Measurements from ENCODE around the gene ARL4D.
"Not testable (repeated sequence)": the region's sequence is repeated elsewhere in the genome, so short reads cannot be mapped to it uniquely, and the experiment has no call there.

The ARL4D gene

GRCh38 chr17:43392397-43392796 is 6.4 kb upstream of the ARL4D start:
- no peak overlapping the region for H3K4me3 ChIP-seq (ENCODE audit: insufficient read depth, low read depth, low read length, poor library complexity, severe bottlenecking)
- peaks cover 11% of the 10 kb centered on the region for H3K4me1 ChIP-seq (ENCODE audit: control insufficient read depth, insufficient read depth, low read length, poor library complexity, severe bottlenecking)
- no peaks in the 10 kb centered on the region for H3K27me3 ChIP-seq (replicated peaks; ENCODE audit: control insufficient read depth, insufficient read depth, low read length, poor library complexity, severe bottlenecking)
- DNase-seq = no peak
- no peaks in the 10 kb centered on the region for H3K9me3 ChIP-seq (ENCODE audit: control insufficient read depth, low read length)
- H3K27ac ChIP-seq (ENCODE audit: insufficient read depth, low read length, poor library complexity, severe bottlenecking) = no peak overlapping the region
- H3K36me3 ChIP-seq (ENCODE audit: control insufficient read depth, insufficient read depth, low read length) = no peaks in the 10 kb centered on the region

- no peak overlapping the region for H3K4me3 ChIP-seq (ENCODE audit: insufficient read depth, low read depth, low read length, poor library complexity, severe bottlenecking)
- H3K4me1 ChIP-seq (ENCODE audit: control insufficient read depth, insufficient read depth, low read length, poor library complexity, severe bottlenecking) = peaks cover 8% of the 10 kb centered on the region
Observed at GRCh38 chr17:43393944-43394482, 4.8 kb upstream of the ARL4D start.

GRCh38 chr17:43394696-43395095 is 4.1 kb upstream of the ARL4D start:
- not testable (repeated sequence) for H3K27ac ChIP-seq (ENCODE audit: insufficient read depth, low read length, poor library complexity, severe bottlenecking); H3K4me3 ChIP-seq (ENCODE audit: insufficient read depth, low read depth, low read length, poor library complexity, severe bottlenecking); H3K27me3 ChIP-seq (replicated peaks; ENCODE audit: control insufficient read depth, insufficient read depth, low read length, poor library complexity, severe bottlenecking); H3K9me3 ChIP-seq (ENCODE audit: control insufficient read depth, low read length); DNase-seq; H3K36me3 ChIP-seq (ENCODE audit: control insufficient read depth, insufficient read depth, low read length); H3K4me1 ChIP-seq (ENCODE audit: control insufficient read depth, insufficient read depth, low read length, poor library complexity, severe bottlenecking)

More at GRCh38 chr17:43393944-43394482, 4.8 kb upstream of the ARL4D start:
- Histone ChIP-seq H3K27me3 (replicated peaks; ENCODE audit: control insufficient read depth, insufficient read depth, low read length, poor library complexity, severe bottlenecking) (no peaks in the 10 kb centered on the region), H3K27ac (ENCODE audit: insufficient read depth, low read length, poor library complexity, severe bottlenecking) (no peak overlapping the region), H3K9me3 (ENCODE audit: control insufficient read depth, low read length) (no peaks in the 10 kb centered on the region), H3K36me3 (ENCODE audit: control insufficient read depth, insufficient read depth, low read length) (no peaks in the 10 kb centered on the region)
- peak; percentile 73 to 87 (median 78) for DNase-seq

- Histone ChIP-seq H3K9me3 (ENCODE audit: control insufficient read depth, low read length) (no peaks in the 10 kb centered on the region), H3K4me1 (ENCODE audit: control insufficient read depth, insufficient read depth, low read length, poor library complexity, severe bottlenecking) (peaks cover 8% of the 10 kb centered on the region), H3K27me3 (replicated peaks; ENCODE audit: control insufficient read depth, insufficient read depth, low read length, poor library complexity, severe bottlenecking) (no peaks in the 10 kb centered on the region), H3K4me3 (ENCODE audit: insufficient read depth, low read depth, low read length, poor library complexity, severe bottlenecking) (no peak overlapping the region), H3K27ac (ENCODE audit: insufficient read depth, low read length, poor library complexity, severe bottlenecking) (no peak overlapping the region), H3K36me3 (ENCODE audit: control insufficient read depth, insufficient read depth, low read length) (no peaks in the 10 kb centered on the region)
- no peak for DNase-seq
Observed at GRCh38 chr17:43395165-43395564, 3.6 kb upstream of the ARL4D start.

GRCh38 chr17:43396491-43397060 is 2.2 kb upstream of the ARL4D start:
- no peaks in the 10 kb centered on the region for H3K27me3 ChIP-seq (replicated peaks; ENCODE audit: control insufficient read depth, insufficient read depth, low read length, poor library complexity, severe bottlenecking)
- H3K36me3 ChIP-seq (ENCODE audit: control insufficient read depth, insufficient read depth, low read length) = no peaks in the 10 kb centered on the region
- peaks cover 8% of the 10 kb centered on the region for H3K4me1 ChIP-seq (ENCODE audit: control insufficient read depth, insufficient read depth, low read length, poor library complexity, severe bottlenecking)

GRCh38 chr17:43399839-43400328 is 1.1 kb downstream of the ARL4D start:
- Histone ChIP-seq H3K27ac (ENCODE audit: insufficient read depth, low read length, poor library complexity, severe bottlenecking) (no peak overlapping the region), H3K4me1 (ENCODE audit: control insufficient read depth, insufficient read depth, low read length, poor library complexity, severe bottlenecking) (no peaks in the 10 kb centered on the region), H3K36me3 (ENCODE audit: control insufficient read depth, insufficient read depth, low read length) (no peaks in the 10 kb centered on the region), H3K4me3 (ENCODE audit: insufficient read depth, low read depth, low read length, poor library complexity, severe bottlenecking) (peak overlapping the region; percentile 68), H3K27me3 (replicated peaks; ENCODE audit: control insufficient read depth, insufficient read depth, low read length, poor library complexity, severe bottlenecking) (no peaks in the 10 kb centered on the region), H3K9me3 (ENCODE audit: control insufficient read depth, low read length) (no peaks in the 10 kb centered on the region)
- DNase-seq = no peak

More at GRCh38 chr17:43396491-43397060, 2.2 kb upstream of the ARL4D start:
- no peak overlapping the region for H3K27ac ChIP-seq (ENCODE audit: insufficient read depth, low read length, poor library complexity, severe bottlenecking)
- no peak for DNase-seq
- no peaks in the 10 kb centered on the region for H3K9me3 ChIP-seq (ENCODE audit: control insufficient read depth, low read length)
- H3K4me3 ChIP-seq (ENCODE audit: insufficient read depth, low read depth, low read length, poor library complexity, severe bottlenecking) = no peak overlapping the region

- no peaks in the 10 kb centered on the region for H3K36me3 ChIP-seq (ENCODE audit: control insufficient read depth, insufficient read depth, low read length)
- H3K27ac ChIP-seq (ENCODE audit: insufficient read depth, low read length, poor library complexity, severe bottlenecking) = no peak overlapping the region
- no peaks in the 10 kb centered on the region for H3K9me3 ChIP-seq (ENCODE audit: control insufficient read depth, low read length)
- no peak for DNase-seq
- no peaks in the 10 kb centered on the region for H3K4me1 ChIP-seq (ENCODE audit: control insufficient read depth, insufficient read depth, low read length, poor library complexity, severe bottlenecking)
- H3K4me3 ChIP-seq (ENCODE audit: insufficient read depth, low read depth, low read length, poor library complexity, severe bottlenecking) = no peak overlapping the region
- no peaks in the 10 kb centered on the region for H3K27me3 ChIP-seq (replicated peaks; ENCODE audit: control insufficient read depth, insufficient read depth, low read length, poor library complexity, severe bottlenecking)
Observed at GRCh38 chr17:43400943-43401717, 2.3 kb downstream of the ARL4D start.

GRCh38 chr17:43402078-43402477 is 3.3 kb downstream of the ARL4D start:
- DNase-seq = no peak
- Histone ChIP-seq H3K27ac (ENCODE audit: insufficient read depth, low read length, poor library complexity, severe bottlenecking) (no peak overlapping the region), H3K4me3 (ENCODE audit: insufficient read depth, low read depth, low read length, poor library complexity, severe bottlenecking) (no peak overlapping the region), H3K27me3 (replicated peaks; ENCODE audit: control insufficient read depth, insufficient read depth, low read length, poor library complexity, severe bottlenecking) (no peaks in the 10 kb centered on the region), H3K9me3 (ENCODE audit: control insufficient read depth, low read length) (no peaks in the 10 kb centered on the region), H3K36me3 (ENCODE audit: control insufficient read depth, insufficient read depth, low read length) (no peaks in the 10 kb centered on the region), H3K4me1 (ENCODE audit: control insufficient read depth, insufficient read depth, low read length, poor library complexity, severe bottlenecking) (no peaks in the 10 kb centered on the region)

- Histone ChIP-seq H3K4me3 (ENCODE audit: insufficient read depth, low read depth, low read length, poor library complexity, severe bottlenecking) (no peak overlapping the region), H3K27me3 (replicated peaks; ENCODE audit: control insufficient read depth, insufficient read depth, low read length, poor library complexity, severe bottlenecking) (no peaks in the 10 kb centered on the region), H3K4me1 (ENCODE audit: control insufficient read depth, insufficient read depth, low read length, poor library complexity, severe bottlenecking) (no peaks in the 10 kb centered on the region), H3K27ac (ENCODE audit: insufficient read depth, low read length, poor library complexity, severe bottlenecking) (no peak overlapping the region), H3K9me3 (ENCODE audit: control insufficient read depth, low read length) (no peaks in the 10 kb centered on the region), H3K36me3 (ENCODE audit: control insufficient read depth, insufficient read depth, low read length) (no peaks in the 10 kb centered on the region)
- DNase-seq = no peak
Observed at GRCh38 chr17:43402567-43402966, 3.8 kb downstream of the ARL4D start.

- no peaks in the 10 kb centered on the region for H3K9me3 ChIP-seq (ENCODE audit: control insufficient read depth, low read length)
- no peaks in the 10 kb centered on the region for H3K27me3 ChIP-seq (replicated peaks; ENCODE audit: control insufficient read depth, insufficient read depth, low read length, poor library complexity, severe bottlenecking)
- no peak overlapping the region for H3K4me3 ChIP-seq (ENCODE audit: insufficient read depth, low read depth, low read length, poor library complexity, severe bottlenecking)
- no peaks in the 10 kb centered on the region for H3K36me3 ChIP-seq (ENCODE audit: control insufficient read depth, insufficient read depth, low read length)
- H3K4me1 ChIP-seq (ENCODE audit: control insufficient read depth, insufficient read depth, low read length, poor library complexity, severe bottlenecking) = no peaks in the 10 kb centered on the region
- no peak for DNase-seq
- H3K27ac ChIP-seq (ENCODE audit: insufficient read depth, low read length, poor library complexity, severe bottlenecking) = no peak overlapping the region
Observed at GRCh38 chr17:43403846-43404245, 5.1 kb downstream of the ARL4D start.

Measured in effector memory CD4-positive, alpha-beta T cell (primary cell).